ENCODE results near the gene SEPTIN12.
A peak's percentile ranks its signal among the peaks of the same experiment; 100 is the strongest.

The SEPTIN12 gene

GRCh38 chr16:4768549-4769305, 19.4 kb downstream of the SEPTIN12 start:
- H3F3A ChIP-seq (ENCODE audit: insufficient read depth, low read length), result peaks cover 9% of the 10 kb centered on the region; the same call in 1 of the 2 replicates
- H3K9ac ChIP-seq (ENCODE audit: low read length), result peak overlapping the region; percentile 55
- no peaks in the 10 kb centered on the region for H4K20me1 ChIP-seq (ENCODE audit: insufficient read depth, low read length)
- peak overlapping the region; percentile 86 for H3K4me3 ChIP-seq (ENCODE audit: low read depth, low read length, poor library complexity, severe bottlenecking)
- H3K9me3 ChIP-seq (ENCODE audit: low read length), result no peaks in the 10 kb centered on the region
- peak overlapping the region; percentile 70 for H3K4me2 ChIP-seq (ENCODE audit: low read length)
- H3K4me1 ChIP-seq (ENCODE audit: insufficient read depth, low read length, severe bottlenecking), result peaks cover 13% of the 10 kb centered on the region
- H3K36me3 ChIP-seq (ENCODE audit: insufficient read depth, low read length), result peaks cover 5% of the 10 kb centered on the region; the same call in 1 of the 2 replicates
- no peaks in the 10 kb centered on the region for H3K27me3 ChIP-seq (ENCODE audit: insufficient read depth, low read length)
- no peaks in the 10 kb centered on the region for H3K79me2 ChIP-seq (ENCODE audit: insufficient read depth, low read length)
- H3K9me2 ChIP-seq (ENCODE audit: low read depth, low read length), result no peaks in the 10 kb centered on the region
- no peak for TF ChIP-seq EZH2 (IDR thresholded peaks at IDR 0.05; ENCODE audit: borderline replicate concordance, low read length)
- TF ChIP-seq, protein P1, sequence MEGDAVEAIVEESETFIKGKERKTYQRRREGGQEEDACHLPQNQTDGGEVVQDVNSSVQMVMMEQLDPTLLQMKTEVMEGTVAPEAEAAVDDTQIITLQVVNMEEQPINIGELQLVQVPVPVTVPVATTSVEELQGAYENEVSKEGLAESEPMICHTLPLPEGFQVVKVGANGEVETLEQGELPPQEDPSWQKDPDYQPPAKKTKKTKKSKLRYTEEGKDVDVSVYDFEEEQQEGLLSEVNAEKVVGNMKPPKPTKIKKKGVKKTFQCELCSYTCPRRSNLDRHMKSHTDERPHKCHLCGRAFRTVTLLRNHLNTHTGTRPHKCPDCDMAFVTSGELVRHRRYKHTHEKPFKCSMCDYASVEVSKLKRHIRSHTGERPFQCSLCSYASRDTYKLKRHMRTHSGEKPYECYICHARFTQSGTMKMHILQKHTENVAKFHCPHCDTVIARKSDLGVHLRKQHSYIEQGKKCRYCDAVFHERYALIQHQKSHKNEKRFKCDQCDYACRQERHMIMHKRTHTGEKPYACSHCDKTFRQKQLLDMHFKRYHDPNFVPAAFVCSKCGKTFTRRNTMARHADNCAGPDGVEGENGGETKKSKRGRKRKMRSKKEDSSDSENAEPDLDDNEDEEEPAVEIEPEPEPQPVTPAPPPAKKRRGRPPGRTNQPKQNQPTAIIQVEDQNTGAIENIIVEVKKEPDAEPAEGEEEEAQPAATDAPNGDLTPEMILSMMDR (IDR thresholded peaks at IDR 0.05; ENCODE audit: low read length), result no peak
- peak overlapping the region; percentile 51; the same call in 1 of the 2 replicates for H2AFZ ChIP-seq (ENCODE audit: low read length)
- no peak overlapping the region for H3K27ac ChIP-seq (ENCODE audit: low read depth, low read length, poor library complexity, severe bottlenecking)

DNA sequence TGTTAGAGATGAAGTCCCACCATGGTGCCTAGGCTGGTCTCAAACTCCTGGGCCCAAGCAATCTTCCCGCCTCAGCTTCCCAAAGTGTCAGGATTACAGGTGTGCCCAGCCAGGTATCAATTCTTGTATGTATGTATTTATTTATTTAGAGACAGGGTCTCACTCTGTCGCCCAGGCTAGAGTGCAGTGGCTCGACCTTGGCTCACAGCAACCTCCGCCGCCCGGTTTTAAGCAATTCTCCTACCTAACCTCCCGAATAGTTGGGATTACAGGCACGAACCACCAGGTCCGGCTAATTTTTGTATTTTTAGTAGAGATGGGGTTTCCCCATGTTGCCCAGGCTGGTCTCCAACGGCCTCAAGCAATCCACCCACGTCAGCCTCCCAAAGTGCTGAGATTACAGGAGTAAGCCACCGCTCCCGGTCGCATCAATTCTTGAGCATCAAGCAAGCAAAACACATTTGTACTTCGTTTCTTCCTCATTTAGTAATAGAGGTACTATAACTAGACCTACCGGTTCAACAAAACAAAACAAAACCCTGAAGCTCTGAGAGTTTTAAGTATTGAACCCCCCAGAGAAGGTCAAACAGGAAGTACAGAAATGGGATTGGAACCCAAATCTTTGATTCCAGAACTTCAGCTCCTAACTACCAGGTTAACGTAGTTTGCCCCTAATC, 20.1 kb downstream of the SEPTIN12 start:
- Histone ChIP-seq H3K9me2 (ENCODE audit: low read depth, low read length) (no peaks in the 10 kb centered on the region), H3K9me3 (ENCODE audit: low read length) (no peaks in the 10 kb centered on the region), H3K4me2 (ENCODE audit: low read length) (peak overlapping the region; percentile 70), H3K4me1 (ENCODE audit: insufficient read depth, low read length, severe bottlenecking) (peaks cover 13% of the 10 kb centered on the region), H3K27ac (ENCODE audit: low read depth, low read length, poor library complexity, severe bottlenecking) (no peak overlapping the region), H3F3A (ENCODE audit: insufficient read depth, low read length) (peaks cover 9% of the 10 kb centered on the region; the same call in 1 of the 2 replicates), H3K36me3 (ENCODE audit: insufficient read depth, low read length) (peaks cover 10% of the 10 kb centered on the region; the same call in 1 of the 2 replicates), H4K20me1 (ENCODE audit: insufficient read depth, low read length) (no peaks in the 10 kb centered on the region), H3K27me3 (ENCODE audit: insufficient read depth, low read length) (no peaks in the 10 kb centered on the region), H3K4me3 (ENCODE audit: low read depth, low read length, poor library complexity, severe bottlenecking) (peak overlapping the region; percentile 86), H3K9ac (ENCODE audit: low read length) (peak overlapping the region; percentile 55), H3K79me2 (ENCODE audit: insufficient read depth, low read length) (no peaks in the 10 kb centered on the region), H2AFZ (ENCODE audit: low read length) (no peak overlapping the region)
- no peak for TF ChIP-seq EZH2 (IDR thresholded peaks at IDR 0.05; ENCODE audit: borderline replicate concordance, low read length)
- TF ChIP-seq, protein P1 (IDR thresholded peaks at IDR 0.05; ENCODE audit: low read length), result no peak

DNA sequence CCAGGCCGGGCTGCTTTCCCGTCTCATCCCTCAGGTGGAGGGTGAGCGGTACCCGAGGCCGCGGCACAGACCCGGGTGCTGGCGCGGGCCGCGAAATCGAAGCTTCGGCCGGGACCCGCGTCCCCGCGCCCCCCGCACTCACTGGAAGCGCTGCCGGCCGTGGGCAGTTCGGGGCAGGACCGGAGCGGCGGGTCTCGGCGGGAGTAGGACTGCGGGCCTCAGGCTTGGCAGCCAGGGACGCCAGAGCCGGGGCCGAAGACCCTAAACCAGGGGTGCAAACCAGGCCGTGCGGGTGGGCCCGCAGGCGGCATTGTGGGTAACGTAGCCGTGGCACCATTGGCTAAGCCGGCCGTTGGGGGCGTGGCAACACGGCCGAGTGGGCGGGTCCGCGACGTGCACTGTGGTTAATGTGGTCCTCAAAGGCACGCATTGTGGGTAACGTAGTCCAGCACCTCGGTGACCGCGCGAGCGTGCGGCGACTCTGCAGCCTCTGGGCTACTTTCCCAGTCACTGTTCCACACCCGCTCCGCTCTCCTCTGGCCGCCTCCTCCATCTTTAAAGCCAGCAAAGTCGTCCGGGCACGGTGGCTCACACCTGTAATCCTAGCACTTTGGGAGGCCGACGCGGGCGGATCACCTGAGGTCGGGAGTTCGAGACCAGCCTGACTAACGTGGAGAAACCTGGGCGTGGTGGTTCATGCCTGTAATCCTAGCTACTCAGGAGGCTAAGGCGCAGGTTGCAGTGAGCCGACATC, 21.1 kb downstream of the SEPTIN12 start, which contains the start of gene ZNF500:
Gene ZNF500, minus strand, starts transcription at position 288 of the 754 bp plus-strand sequence. CDS start 1,184 bp downstream, outside the sequence.
- H3K27me3 ChIP-seq (ENCODE audit: insufficient read depth, low read length), result no peaks in the 10 kb centered on the region
- H3K9ac ChIP-seq (ENCODE audit: low read length), result peak within 1 kb of the TSS; percentile 85
- H3K4me1 ChIP-seq (ENCODE audit: insufficient read depth, low read length, severe bottlenecking), result peaks cover 13% of the 10 kb centered on the region
- no peak within 1 kb of the TSS for H2AFZ ChIP-seq (ENCODE audit: low read length)
- no peaks in the 10 kb centered on the region for H3K79me2 ChIP-seq (ENCODE audit: insufficient read depth, low read length)
- no peaks in the 10 kb centered on the region for H3K9me3 ChIP-seq (ENCODE audit: low read length)
- H3K4me2 ChIP-seq (ENCODE audit: low read length), result peak within 1 kb of the TSS; percentile 81
- H3K36me3 ChIP-seq (ENCODE audit: insufficient read depth, low read length), result peaks cover 18% of the 10 kb centered on the region
- peaks cover 9% of the 10 kb centered on the region; the same call in 1 of the 2 replicates for H3F3A ChIP-seq (ENCODE audit: insufficient read depth, low read length)
- H3K9me2 ChIP-seq (ENCODE audit: low read depth, low read length), result no peaks in the 10 kb centered on the region
- H3K4me3 ChIP-seq (ENCODE audit: low read depth, low read length, poor library complexity, severe bottlenecking), result peak within 1 kb of the TSS; percentile 86
- TF ChIP-seq, protein P1 (IDR thresholded peaks at IDR 0.05; ENCODE audit: low read length), result no peak
- no peak for TF ChIP-seq EZH2 (IDR thresholded peaks at IDR 0.05; ENCODE audit: borderline replicate concordance, low read length)
- H3K27ac ChIP-seq (ENCODE audit: low read depth, low read length, poor library complexity, severe bottlenecking), result no peak within 1 kb of the TSS
- no peaks in the 10 kb centered on the region for H4K20me1 ChIP-seq (ENCODE audit: insufficient read depth, low read length)

Data from OCI-LY1 (cell line).